Stimulated activated CD4-positive, alpha-beta T cell treated with anti-CD3 and anti-CD28 coated beads, Interleukin-15, amount 100 ng/mL, for 24 hours (primary cell): ENCODE measurements around the gene CLTB.
"Not testable (repeated sequence)": the region's sequence is repeated elsewhere in the genome, so short reads cannot be mapped to it uniquely, and the experiment has no call there.

ENCODE experiments used
- DNase-seq: peaks from one replicate; pipeline ENCODE4 v3.0.0-alpha.2; 2020

The CLTB gene, protein sequence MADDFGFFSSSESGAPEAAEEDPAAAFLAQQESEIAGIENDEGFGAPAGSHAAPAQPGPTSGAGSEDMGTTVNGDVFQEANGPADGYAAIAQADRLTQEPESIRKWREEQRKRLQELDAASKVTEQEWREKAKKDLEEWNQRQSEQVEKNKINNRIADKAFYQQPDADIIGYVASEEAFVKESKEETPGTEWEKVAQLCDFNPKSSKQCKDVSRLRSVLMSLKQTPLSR

GRCh38 chr5:176415952-176416924 is at the start of gene CLTB:
TSS of gene CLTB (minus strand) at chr5:176416539. CDS start at chr5:176416363, 176 bp downstream.
- DNase-seq = peak; percentile 92

GRCh38 chr5:176463113-176463764 is 46.9 kb upstream of the CLTB start:
- no peak for DNase-seq

DNA sequence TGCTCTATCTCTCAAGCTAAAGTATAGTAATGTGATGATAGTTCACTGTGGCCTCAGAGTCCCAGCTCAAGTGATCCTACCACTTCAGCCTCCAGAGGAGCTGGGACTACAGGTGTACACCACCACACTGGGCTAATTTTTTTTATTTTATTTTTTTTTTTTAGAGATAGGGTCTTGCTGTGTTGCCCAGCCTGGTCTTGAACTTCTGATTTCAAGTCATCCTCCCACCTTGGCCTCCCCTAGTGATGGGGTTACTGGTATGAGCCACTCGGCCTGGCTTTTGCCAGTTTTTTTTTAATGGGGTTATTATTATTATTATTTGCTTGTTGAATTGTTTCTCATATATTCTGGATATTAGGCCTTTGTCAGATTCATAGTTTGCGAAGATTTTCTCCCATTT is 45.0 kb upstream of the CLTB start:
- no peak for DNase-seq

DNA sequence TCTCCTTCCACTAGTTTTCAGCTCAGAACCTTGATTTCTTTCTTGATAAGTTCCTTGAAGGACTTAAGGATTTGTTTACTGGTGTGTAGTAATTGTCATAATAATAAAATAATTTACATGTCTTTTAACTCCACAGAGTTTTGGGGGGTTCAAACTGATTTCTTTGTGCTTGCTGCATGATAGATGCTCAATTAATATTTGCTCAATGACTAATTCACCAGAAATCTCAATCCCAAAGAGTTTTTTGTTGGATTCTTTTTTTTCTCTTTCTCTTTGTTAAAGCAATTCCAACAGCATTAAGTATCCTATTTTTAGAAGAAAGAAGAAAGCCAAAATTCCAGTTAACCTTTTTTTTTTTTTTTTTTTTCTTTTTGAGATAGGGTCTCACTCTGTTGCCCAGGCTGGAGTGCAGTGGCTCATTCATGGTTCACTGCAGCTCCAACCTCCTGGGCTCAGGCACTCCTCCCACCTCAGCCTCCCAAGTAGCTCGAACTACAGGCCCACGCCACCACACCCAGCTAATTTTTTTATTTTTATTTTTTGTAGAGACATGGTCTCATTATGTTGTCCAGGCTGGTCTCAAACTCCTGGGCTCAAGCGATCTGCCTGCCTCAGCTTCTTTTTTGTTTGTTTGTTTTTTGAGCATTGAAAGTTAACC is 42.7 kb upstream of the CLTB start:
- DNase-seq = no peak

GRCh38 chr5:176454724-176455394 is 38.5 kb upstream of the CLTB start:
- no peak for DNase-seq

GRCh38 chr5:176450077-176450476 is 33.7 kb upstream of the CLTB start:
- DNase-seq = no peak

DNA sequence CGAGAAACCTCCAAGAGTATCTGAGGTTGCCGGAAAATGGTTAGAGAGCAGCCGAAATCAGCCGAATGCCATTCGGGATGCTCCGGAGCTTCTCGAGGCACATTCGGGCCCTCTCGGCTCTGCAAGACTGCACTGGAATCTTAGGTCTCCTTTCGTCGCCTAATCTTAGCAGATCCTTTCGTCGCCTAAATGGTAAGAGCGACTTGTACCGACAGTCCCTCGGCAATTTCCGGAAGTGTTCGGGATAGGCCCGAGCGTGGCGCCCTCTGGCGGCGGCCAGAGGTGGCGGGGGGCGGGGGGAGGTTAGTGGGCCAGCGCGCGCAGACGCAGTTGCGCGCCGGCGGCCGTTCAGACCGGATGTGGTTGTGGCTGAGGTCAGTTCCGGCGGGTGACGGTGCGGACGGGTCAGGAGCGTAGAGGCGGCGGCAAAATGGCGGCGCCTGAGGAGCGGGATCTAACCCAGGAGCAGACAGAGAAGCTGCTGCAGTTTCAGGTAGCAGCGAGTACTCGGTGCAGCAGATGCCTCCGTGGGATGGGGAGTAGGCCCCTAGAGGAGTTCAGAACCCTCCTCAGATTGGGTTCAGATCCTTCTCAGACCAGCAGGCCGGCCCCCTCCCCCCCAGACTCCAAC is 31.8 kb upstream of the CLTB start, which contains the start of gene FAF2:
TSS of gene FAF2 (plus strand) at position 408 of the 631 bp plus-strand sequence. CDS start at position 431, 23 bp downstream.
- DNase-seq = peak; percentile 95

DNA sequence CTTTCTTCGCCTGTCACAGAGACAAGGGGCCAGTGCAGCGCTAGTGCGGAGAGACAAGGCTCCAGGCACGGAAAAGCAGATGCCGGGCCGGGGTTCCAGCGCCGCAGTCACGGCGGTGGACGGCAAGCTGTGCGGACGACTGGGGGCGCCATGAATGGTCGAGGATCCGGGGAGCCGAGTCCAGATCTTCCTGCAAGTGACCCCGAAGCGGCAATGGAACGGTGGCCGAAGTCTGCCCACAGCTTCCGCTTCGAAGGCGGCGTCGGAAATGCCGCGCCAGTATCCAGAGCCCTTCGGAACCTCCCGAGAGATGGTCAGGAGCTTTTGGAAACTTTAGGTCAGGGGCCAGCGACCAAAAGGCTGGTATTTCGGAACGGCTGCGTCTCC is 31.2 kb upstream of the CLTB start:
- DNase-seq = peak; percentile 48

GRCh38 chr5:176446884-176447590 is 30.7 kb upstream of the CLTB start:
- no peak for DNase-seq

GRCh38 chr5:176446028-176446665 is 29.8 kb upstream of the CLTB start:
- DNase-seq = no peak

DNA sequence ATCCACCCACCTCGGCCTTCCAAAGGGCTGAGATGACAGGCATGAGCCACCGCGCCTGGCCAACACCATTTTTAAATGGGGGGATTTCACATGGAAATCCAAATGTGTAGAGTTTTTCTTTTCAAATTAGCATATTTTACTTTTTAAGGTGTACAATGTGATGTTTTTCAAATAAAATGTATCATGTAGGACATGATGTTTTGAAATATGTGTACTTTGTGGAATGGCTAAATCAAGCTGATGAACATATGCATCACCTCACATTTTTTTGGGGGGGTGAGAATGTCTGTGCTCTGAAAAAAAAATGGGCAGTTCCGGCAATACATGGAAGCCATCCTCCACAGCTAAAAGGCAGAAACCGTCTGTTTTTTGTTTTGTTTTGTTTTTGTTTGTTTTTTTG is 28.4 kb upstream of the CLTB start:
- DNase-seq = no peak

DNA sequence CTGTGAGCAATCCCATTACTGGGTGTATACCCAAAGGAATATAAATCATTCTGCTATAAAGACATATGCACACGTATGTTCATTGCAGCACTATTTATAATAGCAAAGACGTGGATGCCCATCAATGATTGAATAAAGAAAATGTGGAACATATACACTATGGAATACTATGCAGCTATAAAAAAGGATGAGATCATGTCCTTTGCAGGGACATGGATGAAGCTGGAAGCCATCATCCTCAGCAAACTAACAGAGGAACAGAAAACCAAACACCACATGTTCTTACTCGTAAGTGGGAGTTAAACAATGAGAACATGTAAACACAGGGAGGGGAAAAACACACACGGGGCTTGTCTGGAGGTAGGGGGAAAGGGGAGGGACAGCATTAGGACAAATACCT is 26.6 kb upstream of the CLTB start:
- DNase-seq = not testable (repeated sequence)

GRCh38 chr5:176441921-176442323 is 25.6 kb upstream of the CLTB start:
- no peak for DNase-seq

DNA sequence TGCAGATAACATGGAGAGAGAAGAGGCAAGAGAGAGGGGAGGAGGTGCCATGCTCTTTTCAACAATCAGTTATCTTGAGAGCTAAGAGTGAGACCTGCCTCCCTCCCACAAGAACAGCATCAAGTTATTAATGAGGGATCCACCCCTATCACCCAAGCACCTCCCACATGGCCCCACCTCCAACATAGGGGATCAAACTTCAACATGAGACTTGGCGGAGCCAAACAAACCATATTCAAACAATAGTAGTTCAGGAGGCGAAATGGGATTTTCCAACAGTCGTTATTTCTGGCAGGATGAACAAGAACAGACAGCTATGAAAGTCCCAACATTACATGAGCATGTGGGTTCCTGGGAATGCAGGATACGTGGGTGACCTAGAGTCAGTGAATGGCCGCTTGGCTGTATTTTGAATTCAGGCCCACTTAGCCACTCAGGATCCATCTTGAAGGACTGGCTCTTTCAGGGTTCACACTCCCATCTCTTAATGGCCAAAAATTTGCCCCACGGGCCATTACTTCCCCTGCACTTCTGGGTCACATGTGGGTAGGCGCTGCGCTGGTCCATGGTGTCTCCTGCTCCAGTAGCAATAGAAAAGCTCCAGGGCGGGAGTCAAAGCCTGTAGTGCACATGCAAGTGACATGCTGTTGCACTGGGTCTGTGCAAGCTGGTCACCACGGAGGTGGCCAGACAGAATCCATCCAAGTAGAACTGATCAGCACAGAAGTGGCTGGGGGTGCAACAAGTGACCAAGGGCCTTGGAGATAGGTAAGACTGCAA is 24.8 kb upstream of the CLTB start:
- no peak for DNase-seq

- DNase-seq = no peak
Measured at GRCh38 chr5:176438959-176439757, 22.8 kb upstream of the CLTB start.

GRCh38 chr5:176436656-176437055 is 20.3 kb upstream of the CLTB start:
- no peak for DNase-seq

GRCh38 chr5:176432707-176433106 is 16.4 kb upstream of the CLTB start:
- no peak for DNase-seq

DNA sequence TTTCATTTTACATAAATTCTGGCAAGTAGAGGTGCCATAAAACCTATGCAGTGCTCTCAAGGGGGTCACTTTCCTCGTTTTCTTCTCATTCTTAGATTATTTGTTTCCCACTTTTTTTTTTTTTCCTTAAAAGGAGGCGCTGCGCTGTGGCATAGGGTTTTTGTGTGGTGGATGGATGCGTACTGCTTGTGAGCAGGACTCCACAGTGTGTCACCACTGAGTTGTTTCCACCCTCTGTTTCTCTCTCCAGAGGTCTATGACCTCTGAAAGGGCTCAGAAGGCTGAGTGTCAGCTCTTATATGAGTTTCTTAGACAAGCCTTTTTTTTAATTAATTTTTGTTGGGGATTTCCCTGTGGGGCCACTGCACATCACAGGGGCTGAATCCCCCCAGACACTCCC is 13.6 kb upstream of the CLTB start:
- DNase-seq = no peak

DNA sequence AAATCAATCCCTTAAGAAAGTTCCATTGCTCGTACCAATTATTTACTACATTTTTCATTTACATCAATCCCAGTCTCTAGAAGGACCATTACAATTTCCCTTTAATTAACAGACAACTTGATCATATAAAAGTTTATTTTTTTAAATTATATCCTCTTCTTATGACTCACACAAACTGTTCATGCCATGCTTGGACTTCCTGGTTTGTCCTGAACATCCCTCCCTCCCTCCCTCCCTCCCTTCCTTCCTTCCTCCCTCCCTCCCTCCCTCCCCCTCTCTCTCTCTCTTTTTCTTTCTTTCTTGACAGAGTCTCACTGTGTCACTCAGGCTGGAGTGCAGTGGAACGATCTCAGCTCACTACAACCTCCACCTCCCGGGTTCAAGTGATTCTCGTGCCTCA is 11.6 kb upstream of the CLTB start:
- DNase-seq = no peak
